Calu3 (cell line): ENCODE results near the gene LRGUK. TPM values are rescaled to one million over a fixed set of nuclear protein-coding genes. Genes with fewer than 3 reads are reported as not detected.

Source experiments
- BruUV-seq: library from RNA; stranded (reverse); fragments of 400-500 nt; replicated peaks from 2 replicates; lab custom pipeline; 2021; lab: Mats Ljungman, UMichigan
- CTCF ChIA-PET: fragments of 300-600 bp; sonication (Branson Sonifier 250); formaldehyde crosslinking; loops from one replicate; lab custom pipeline; 2022; ENCODE audit warnings: antibody characterized with exemption; lab: Charles Lee
- DNase-seq: peaks from one replicate; pipeline ENCODE4 v3.0.0; 2022
- H3K27ac Mint-ChIP-seq: one replicate; pipeline ENCODE4 v1.8.0; 2022; ENCODE audit warnings: mixed read lengths; ENCODE audit not compliant: unreplicated experiment
- H3K27me3 Mint-ChIP-seq: one replicate; pipeline ENCODE4 v1.8.0; 2022; ENCODE audit warnings: mixed read lengths; ENCODE audit not compliant: unreplicated experiment
- H3K36me3 Mint-ChIP-seq: one replicate; pipeline ENCODE4 v1.8.0; 2022; ENCODE audit warnings: mild to moderate bottlenecking, moderate library complexity, mixed read lengths; ENCODE audit not compliant: insufficient read depth, unreplicated experiment
- H3K4me1 Mint-ChIP-seq: one replicate; pipeline ENCODE4 v1.8.0; 2022; ENCODE audit warnings: mild to moderate bottlenecking, low read depth, mixed read lengths; ENCODE audit not compliant: unreplicated experiment
- H3K4me3 Mint-ChIP-seq: one replicate; pipeline ENCODE4 v1.8.0; 2022; ENCODE audit warnings: mild to moderate bottlenecking, low read depth, moderate library complexity, mixed read lengths; ENCODE audit not compliant: unreplicated experiment
- H3K9me3 Mint-ChIP-seq: one replicate; pipeline ENCODE4 v1.8.0; 2022; ENCODE audit warnings: low read depth, mixed read lengths; ENCODE audit not compliant: unreplicated experiment
- intact Hi-C: fragments of 100-400 bp; cut with micrococcal nuclease; formaldehyde crosslinking; loops from one replicate; pipeline ENCODE4 v1.10.0; 2022; ENCODE audit not compliant: unreplicated experiment
- total RNA-seq: library from RNA; stranded (reverse); gene quantifications from 2 replicates; pipeline ENCODE4 v1.2.3, GENCODE V29; 2022
- TF ChIP-seq, protein P1 (sequence below): fragments of 200-600 bp; IDR thresholded peaks from one replicate; pipeline ENCODE4 v1.8.0; 2022; ENCODE audit warnings: antibody characterized with exemption; ENCODE audit not compliant: unreplicated experiment

Gene LRGUK
- total RNA-seq, 1 experiment from 2014 or later = 0.52 TPM

DNA sequence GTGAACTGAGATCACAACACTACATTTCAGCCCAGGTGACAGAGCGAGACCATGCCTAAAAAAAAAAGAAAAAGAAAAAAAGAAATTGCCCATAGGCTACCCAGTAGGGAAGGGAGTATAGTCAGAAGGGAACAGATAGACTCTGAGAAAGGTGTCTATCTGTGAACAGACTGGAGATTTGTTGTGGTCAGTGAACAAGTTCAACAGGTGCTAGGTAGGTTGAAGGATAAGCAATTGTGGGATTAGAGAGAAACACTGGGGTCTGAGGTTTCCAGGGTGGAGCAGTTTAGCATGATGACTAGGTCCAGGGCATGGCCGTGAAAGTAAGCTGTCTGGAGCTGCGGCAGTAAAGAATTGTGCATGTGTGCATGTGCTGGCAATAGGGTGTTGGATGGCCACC is 6.9 kb downstream of the LRGUK start:
- CTCF ChIA-PET = no interaction called here
- intact Hi-C loops = no loop called here
- TF ChIP-seq, protein P1, sequence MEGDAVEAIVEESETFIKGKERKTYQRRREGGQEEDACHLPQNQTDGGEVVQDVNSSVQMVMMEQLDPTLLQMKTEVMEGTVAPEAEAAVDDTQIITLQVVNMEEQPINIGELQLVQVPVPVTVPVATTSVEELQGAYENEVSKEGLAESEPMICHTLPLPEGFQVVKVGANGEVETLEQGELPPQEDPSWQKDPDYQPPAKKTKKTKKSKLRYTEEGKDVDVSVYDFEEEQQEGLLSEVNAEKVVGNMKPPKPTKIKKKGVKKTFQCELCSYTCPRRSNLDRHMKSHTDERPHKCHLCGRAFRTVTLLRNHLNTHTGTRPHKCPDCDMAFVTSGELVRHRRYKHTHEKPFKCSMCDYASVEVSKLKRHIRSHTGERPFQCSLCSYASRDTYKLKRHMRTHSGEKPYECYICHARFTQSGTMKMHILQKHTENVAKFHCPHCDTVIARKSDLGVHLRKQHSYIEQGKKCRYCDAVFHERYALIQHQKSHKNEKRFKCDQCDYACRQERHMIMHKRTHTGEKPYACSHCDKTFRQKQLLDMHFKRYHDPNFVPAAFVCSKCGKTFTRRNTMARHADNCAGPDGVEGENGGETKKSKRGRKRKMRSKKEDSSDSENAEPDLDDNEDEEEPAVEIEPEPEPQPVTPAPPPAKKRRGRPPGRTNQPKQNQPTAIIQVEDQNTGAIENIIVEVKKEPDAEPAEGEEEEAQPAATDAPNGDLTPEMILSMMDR = no peak
- no peak for DNase-seq
- Mint-ChIP-seq H3K9me3 (no peaks in the 10 kb centered on the region), H3K4me3 (no peak overlapping the region), H3K4me1 (no peaks in the 10 kb centered on the region), H3K27ac (no peak overlapping the region), H3K27me3 (peaks cover 56% of the 10 kb centered on the region), H3K36me3 (no peaks in the 10 kb centered on the region)
- no TSS peak for BruUV-seq

DNA sequence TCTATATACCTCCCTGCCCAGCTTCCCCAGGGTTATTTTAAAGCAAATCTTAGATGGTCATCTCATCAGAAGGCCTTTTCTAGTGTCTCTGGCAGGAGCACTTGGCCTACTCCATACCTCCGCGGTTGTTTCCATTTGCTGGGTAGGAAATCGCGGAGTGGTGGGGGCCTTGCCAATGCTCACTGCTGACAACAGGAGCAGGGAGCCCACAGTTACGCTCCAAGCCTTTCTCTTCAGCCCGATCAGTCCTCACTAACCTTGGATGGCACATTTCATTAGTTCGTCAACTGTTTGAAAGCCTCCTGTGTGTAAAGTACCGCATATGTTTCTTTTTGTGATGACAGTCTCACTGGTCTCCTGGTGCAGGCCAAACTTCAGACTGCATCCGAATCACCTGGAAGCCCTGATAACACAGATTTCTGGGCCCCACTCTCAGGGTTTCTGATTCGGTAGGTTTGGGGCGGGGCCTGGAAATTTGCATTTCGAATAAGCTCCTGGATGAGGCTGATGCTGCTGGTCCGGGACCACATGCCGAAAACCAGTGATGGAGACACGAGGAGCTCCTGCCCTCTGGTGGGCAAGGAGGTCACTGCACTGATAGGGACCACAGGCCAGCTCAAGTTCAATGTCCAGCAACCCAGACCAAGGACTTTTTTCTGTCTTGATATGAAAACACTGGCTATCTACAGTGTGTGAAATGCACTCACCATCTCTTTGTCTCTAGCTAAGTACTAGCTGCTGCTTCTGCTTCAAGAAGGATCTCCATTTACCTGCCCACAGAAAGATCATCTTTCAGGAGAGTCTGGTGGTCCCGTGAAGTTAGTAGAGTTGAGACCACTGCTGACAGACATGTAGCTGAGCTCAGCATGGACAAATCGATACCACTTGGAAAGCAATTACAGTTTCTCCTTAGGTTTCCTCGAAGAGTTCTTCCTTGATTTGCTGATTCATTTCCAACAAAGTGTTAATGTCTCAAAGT is 14.0 kb downstream of the LRGUK start:
- TF ChIP-seq, protein P1 = peak; percentile 60
- peak; percentile 76 for DNase-seq
- Mint-ChIP-seq H3K4me1 (no peaks in the 10 kb centered on the region), H3K4me3 (no peak overlapping the region), H3K27ac (no peak overlapping the region), H3K9me3 (no peaks in the 10 kb centered on the region), H3K36me3 (no peaks in the 10 kb centered on the region), H3K27me3 (no peaks in the 10 kb centered on the region)
- BruUV-seq = no TSS peak
- intact Hi-C loops = loop anchor here (2.0 to 10.0 kb wide), 2 partner anchors 280 to 1826 kb away; no protein-coding TSS in a partner anchor
- CTCF ChIA-PET = interaction anchor here (0.8 to 1.7 kb wide), 8 partner anchors 9 to 291 kb away, joined by 3 to 25 read pairs (median 4); partner anchors contain the start of genes LRGUK and SLC35B4

DNA sequence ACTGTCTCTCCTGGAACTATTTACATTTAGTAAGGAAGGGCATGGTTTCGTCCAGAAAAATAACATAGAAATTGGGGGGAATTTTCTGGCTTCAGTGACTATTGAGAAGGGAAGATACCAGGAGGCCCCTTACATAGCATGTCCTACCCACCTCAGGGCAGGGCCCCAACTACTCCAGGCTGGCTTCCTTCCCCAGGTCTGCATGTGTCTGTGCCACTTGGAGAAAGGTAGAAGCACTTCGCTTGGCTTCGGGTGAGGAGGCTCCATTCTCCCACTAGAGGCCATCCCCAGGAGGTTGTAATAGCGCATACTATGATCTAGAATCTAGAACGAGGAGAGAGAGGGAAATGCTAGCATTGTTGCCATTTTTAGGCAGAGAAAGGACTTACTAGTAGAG is 14.7 kb downstream of the LRGUK start:
- intact Hi-C loops = loop anchor here (2.0 to 10.0 kb wide), 2 partner anchors 279 to 1827 kb away; no protein-coding TSS in a partner anchor
- Mint-ChIP-seq H3K27ac (no peak overlapping the region), H3K4me1 (no peaks in the 10 kb centered on the region), H3K4me3 (no peak overlapping the region), H3K36me3 (no peaks in the 10 kb centered on the region), H3K27me3 (no peaks in the 10 kb centered on the region), H3K9me3 (no peaks in the 10 kb centered on the region)
- no TSS peak for BruUV-seq
- CTCF ChIA-PET = interaction anchor here (0.9 to 1.7 kb wide), 7 partner anchors 8 to 290 kb away, joined by 3 to 25 read pairs (median 6); partner anchors contain the start of genes LRGUK and SLC35B4
- TF ChIP-seq, protein P1 = no peak
- DNase-seq = no peak

DNA sequence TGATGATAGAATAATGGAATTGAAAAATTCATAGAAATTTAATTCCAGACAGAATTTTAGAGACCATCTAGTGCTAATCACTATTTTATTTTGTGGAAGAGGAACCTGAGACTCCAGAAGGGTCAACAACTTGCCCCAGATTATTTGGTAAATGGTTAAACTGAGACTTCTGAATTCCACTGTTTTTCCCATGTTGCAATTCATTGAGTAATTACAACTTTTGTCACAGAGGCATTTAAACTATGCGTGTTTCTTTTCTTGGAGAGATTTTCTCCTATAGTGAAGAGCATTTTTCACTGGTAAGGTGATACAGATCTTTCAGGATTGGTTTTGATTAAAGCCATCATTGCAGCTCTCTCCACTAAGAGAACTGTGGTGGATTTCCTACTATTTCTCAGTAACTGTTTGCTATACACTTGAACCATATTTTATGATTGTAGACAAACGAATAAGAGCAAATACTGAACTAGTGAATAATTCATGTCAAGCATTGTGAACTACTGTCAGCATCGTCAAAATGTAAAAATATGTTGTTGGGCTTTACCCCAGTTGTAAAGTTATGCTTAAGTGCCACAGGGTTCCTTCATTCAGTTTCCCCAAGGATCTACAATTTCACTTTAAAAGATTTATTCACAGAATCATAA is 26.5 kb downstream of the LRGUK start:
- TF ChIP-seq, protein P1 = no peak
- H3K9me3 Mint-ChIP-seq = no peaks in the 10 kb centered on the region
- no peaks in the 10 kb centered on the region for H3K36me3 Mint-ChIP-seq
- no peaks in the 10 kb centered on the region for H3K4me1 Mint-ChIP-seq
- CTCF ChIA-PET = no interaction called here
- intact Hi-C loops = no loop called here
- DNase-seq = no peak
- no peaks in the 10 kb centered on the region for H3K27me3 Mint-ChIP-seq
- no TSS peak for BruUV-seq
- H3K4me3 Mint-ChIP-seq = no peak overlapping the region
- no peak overlapping the region for H3K27ac Mint-ChIP-seq
